Lung (tissue), 13 donors: ENCODE measurements around the gene FMN1. TPM values are rescaled to one million over a fixed set of nuclear protein-coding genes. Genes with fewer than 3 reads are reported as not detected.

Source experiments
- ATAC-seq: fragments of 200-7000 bp; cut with Tn5 transposase; one replicate; pipeline ENCODE4 v1.9.1; 2020; ENCODE audit warnings: moderate number of reproducible peaks; ENCODE audit not compliant: insufficient read depth, low FRiP score
- DNase-seq, 3 donors: peaks; one replicate each; pipeline ENCODE4 v3.0.0-alpha.2; 2013 to 2017
- H3K27ac ChIP-seq, 2 donors: one replicate each; pipeline ENCODE4 v1.5.1; 2013; ENCODE audit warnings: mild to moderate bottlenecking in 2 of 2, moderate library complexity in 2 of 2, control low read depth in 1 of 2, inconsistent platforms in 1 of 2, low read depth in 1 of 2, low read length in 1 of 2
- H3K27me3 ChIP-seq, 3 donors: one replicate each; pipeline ENCODE4 v1.5.1; 2013; ENCODE audit warnings: low read length in 2 of 3; ENCODE audit not compliant: control insufficient read depth in 3 of 3, insufficient read depth in 3 of 3
- H3K36me3 ChIP-seq, 4 donors: one replicate each; pipeline ENCODE4 v1.5.1; 2013; ENCODE audit warnings: low read length in 4 of 4, mild to moderate bottlenecking in 1 of 4, moderate library complexity in 1 of 4; ENCODE audit not compliant: control insufficient read depth in 4 of 4, insufficient read depth in 4 of 4
- H3K4me1 ChIP-seq, 5 donors: one replicate each; pipeline ENCODE4 v1.5.1; 2013; ENCODE audit warnings: low read length in 5 of 5, mild to moderate bottlenecking in 2 of 5, moderate library complexity in 1 of 5; ENCODE audit not compliant: control insufficient read depth in 5 of 5, insufficient read depth in 5 of 5
- H3K4me3 ChIP-seq: one replicate; pipeline ENCODE4 v1.5.1; 2013; ENCODE audit warnings: mild to moderate bottlenecking, control low read depth, moderate library complexity
- H3K9ac ChIP-seq, 2 donors: one replicate each; pipeline ENCODE4 v1.5.1; 2013; ENCODE audit warnings: low read length in 2 of 2, control low read depth in 1 of 2; ENCODE audit not compliant: insufficient read depth in 1 of 2
- H3K9me3 ChIP-seq, 4 donors: one replicate each; pipeline ENCODE4 v1.5.1; 2013; ENCODE audit warnings: low read length in 3 of 4, mild to moderate bottlenecking in 1 of 4, moderate library complexity in 1 of 4; ENCODE audit not compliant: control insufficient read depth in 4 of 4, insufficient read depth in 3 of 4
- CTCF ChIP-seq: IDR thresholded peaks from 2 replicates; pipeline ENCODE4 v1.5.1; 2012; ENCODE audit warnings: mild to moderate bottlenecking; ENCODE audit errors: control extremely low read depth, extremely low read depth
- WGBS, 2 donors: extraction: QIAGEN DNeasy Blood & Tissue Kit; methylation state at CpG; one replicate each; pipeline ENCODE4 v1.1.7; 2013; 5-methylcytosine and 5-hydroxymethylcytosine counted together
- polyA plus RNA-seq, 2 donors: library from polyadenylated mRNA; stranded (reverse); fragments of 200-250 nt; gene quantifications; one replicate each; pipeline ENCODE4 v1.2.1, GENCODE V29; 2013
- small RNA-seq: library from RNA; depleted of rRNA; stranded (forward); fragments of <200 nt; gene quantifications from one replicate; pipeline ENCODE3, GENCODE V24; 2014; ENCODE audit warnings: low replicate concordance
- total RNA-seq, 2 donors: library from RNA; depleted of rRNA in 1 of 2; stranded (reverse); fragments of >200 nt in 1 of 2; gene quantifications; one replicate each; pipeline ENCODE4 v1.2.1, GENCODE V29; 2014 to 2021
- donor health status: control.
- donor health status: control.
- donor health status: Bipolar disorder and iron deficiency.
- donor health status: healthy.
- donor health status: DM: yes; HTN: yes; CAD: no.

FMN1 gene
- total and polyA plus RNA-seq, 4 donors = 4.6 to 45.2 (median 15.7) TPM

GRCh38 chr15:32716216-32716914, 478.1 kb downstream of the FMN1 start:
- Histone ChIP-seq H3K4me3 (no peak overlapping the region), H3K36me3 (no peaks in the 10 kb centered on the region), H3K9me3 (peaks cover 0 to 9% (median 0%) of the 10 kb centered on the region in 4 donors), H3K4me1 (peaks cover 0 to 14% (median 9%) of the 10 kb centered on the region in 5 donors), H3K9ac (no peak overlapping the region), H3K27me3 (peaks cover 31 to 93% (median 69%) of the 10 kb centered on the region in 3 donors), H3K27ac (no peak overlapping the region)
- DNase-seq (no peak), ATAC-seq (no peak)
- no peak for TF ChIP-seq CTCF
- WGBS, 2 donors = 17 to 20% methylated on average over 13 of the region's 13 CpGs

Small RNA genes lying within 50 kb of the gene (small RNA-seq; reads per million reads assigned to genes)
- gene RF00591 = not detected

Other genes with a start within 250 kb of the FMN1 start
- 1 to 10 TPM in 1 of 2 donors, under 1 TPM in 1; 0.71 to 1.4 TPM for gene RYR3, start 116.3 kb upstream of the FMN1 start, total RNA-seq
- gene RYR3, start 116.3 kb upstream of the FMN1 start, polyA plus RNA-seq = under 1 TPM; 0.09 to 0.24 TPM